ENCODE data around the gene TRPV6. TPM values are rescaled to one million over a fixed set of nuclear protein-coding genes. Genes with fewer than 3 reads are reported as not detected.

TRPV6 gene
- total RNA-seq, 1 experiment from 2014 or later: 4.0 TPM

GRCh38 chr7:142873281-142873784, 12.2 kb downstream of the TRPV6 start:
- Histone ChIP-seq H3K4me3 (ENCODE audit: low read depth, low read length) (no peak overlapping the region), H3K36me3 (ENCODE audit: control insufficient read depth, insufficient read depth, low read length) (no peaks in the 10 kb centered on the region), H3K9me3 (no peaks in the 10 kb centered on the region), H3K4me1 (no peaks in the 10 kb centered on the region), H3K27me3 (replicated peaks; ENCODE audit: control insufficient read depth, insufficient read depth, low read length) (no peaks in the 10 kb centered on the region)
- no peak overlapping the region for H3K27ac Mint-ChIP-seq (ENCODE audit: unreplicated experiment)
- no peaks in the 10 kb centered on the region for H3K4me1 Mint-ChIP-seq (ENCODE audit: low read depth, unreplicated experiment)
- H3K9me3 Mint-ChIP-seq (ENCODE audit: unreplicated experiment): no peaks in the 10 kb centered on the region
- ChIA-PET CTCF (interaction anchor here (0.7 to 3.1 kb wide), 11 partner anchors 12 to 342 kb away, joined by 3 to 19 read pairs (median 3); partner anchors contain the start of genes EPHB6 and TRPV6), POLR2A (no interaction called here)
- DNase-seq: peak; percentile 44 to 60
- BruUV-seq (replicated peaks): no TSS peak
- H3K36me3 Mint-ChIP-seq (ENCODE audit: insufficient read depth, unreplicated experiment): no peaks in the 10 kb centered on the region
- H3K4me3 Mint-ChIP-seq (ENCODE audit: unreplicated experiment): no peak overlapping the region
- TF ChIP-seq CTCF (IDR thresholded peaks at IDR 0.05; ENCODE audit: insufficient read depth in 1 of 2, low read depth in 1 of 2, low read length in 1 of 2, severe bottlenecking in 1 of 2, unreplicated experiment in 1 of 2): peak; percentile 59 to 64
- H3K27me3 Mint-ChIP-seq (ENCODE audit: insufficient read depth, unreplicated experiment): no peaks in the 10 kb centered on the region
- intact Hi-C loops (cut with micrococcal nuclease; ENCODE audit: unreplicated experiment): loop anchor here (1.0 kb wide), 1 partner anchor 129 kb away; no protein-coding TSS in a partner anchor

- H3K4me3 Mint-ChIP-seq (ENCODE audit: unreplicated experiment): no peak overlapping the region
- Histone ChIP-seq H3K4me1 (no peaks in the 10 kb centered on the region), H3K36me3 (ENCODE audit: control insufficient read depth, insufficient read depth, low read length) (no peaks in the 10 kb centered on the region), H3K27me3 (replicated peaks; ENCODE audit: control insufficient read depth, insufficient read depth, low read length) (no peaks in the 10 kb centered on the region), H3K9me3 (no peaks in the 10 kb centered on the region), H3K4me3 (ENCODE audit: low read depth, low read length) (no peak overlapping the region)
- ChIA-PET POLR2A (no interaction called here), CTCF (interaction anchor here (0.9 to 2.1 kb wide), 3 partner anchors 9 to 89 kb away, joined by 3 to 19 read pairs (median 4); partner anchors contain the start of gene EPHB6)
- H3K9me3 Mint-ChIP-seq (ENCODE audit: unreplicated experiment): no peaks in the 10 kb centered on the region
- no TSS peak for BruUV-seq (replicated peaks)
- H3K4me1 Mint-ChIP-seq (ENCODE audit: low read depth, unreplicated experiment): no peaks in the 10 kb centered on the region
- H3K27ac Mint-ChIP-seq (ENCODE audit: unreplicated experiment): no peak overlapping the region
- DNase-seq: peak in 1 of 2 experiments; percentile 26
- no peaks in the 10 kb centered on the region for H3K27me3 Mint-ChIP-seq (ENCODE audit: insufficient read depth, unreplicated experiment)
- intact Hi-C loops (cut with micrococcal nuclease; ENCODE audit: unreplicated experiment): no loop called here
- H3K36me3 Mint-ChIP-seq (ENCODE audit: insufficient read depth, unreplicated experiment): no peaks in the 10 kb centered on the region
- no peak for TF ChIP-seq CTCF (IDR thresholded peaks at IDR 0.05; ENCODE audit: insufficient read depth in 1 of 2, low read depth in 1 of 2, low read length in 1 of 2, severe bottlenecking in 1 of 2, unreplicated experiment in 1 of 2)
Observed at GRCh38 chr7:142872106-142872675, 13.4 kb downstream of the TRPV6 start.

- intact Hi-C loops (cut with micrococcal nuclease; ENCODE audit: unreplicated experiment): no loop called here
- CTCF ChIA-PET: interaction anchor here (0.6 to 2.1 kb wide), 3 partner anchors 89 to 360 kb away, joined by 3 to 19 read pairs (median 3); no protein-coding TSS in a partner anchor
Observed at GRCh38 chr7:142871260-142872105, 14.1 kb downstream of the TRPV6 start.

More at GRCh38 chr7:142871260-142872105, 14.1 kb downstream of the TRPV6 start:
- H3K9me3 Mint-ChIP-seq (ENCODE audit: unreplicated experiment): no peaks in the 10 kb centered on the region
- no peak overlapping the region for H3K4me3 Mint-ChIP-seq (ENCODE audit: unreplicated experiment)
- H3K27me3 ChIP-seq (replicated peaks; ENCODE audit: control insufficient read depth, insufficient read depth, low read length): no peaks in the 10 kb centered on the region
- H3K4me3 ChIP-seq (ENCODE audit: low read depth, low read length): no peak overlapping the region
- no peaks in the 10 kb centered on the region for H3K4me1 ChIP-seq
- POLR2A ChIA-PET: no interaction called here
- no peaks in the 10 kb centered on the region for H3K27me3 Mint-ChIP-seq (ENCODE audit: insufficient read depth, unreplicated experiment)
- H3K36me3 ChIP-seq (ENCODE audit: control insufficient read depth, insufficient read depth, low read length): no peaks in the 10 kb centered on the region
- H3K9me3 ChIP-seq: no peaks in the 10 kb centered on the region
- peak in 1 of 2 experiments; percentile 26 for DNase-seq
- no peak overlapping the region for H3K27ac Mint-ChIP-seq (ENCODE audit: unreplicated experiment)
- no peaks in the 10 kb centered on the region for H3K4me1 Mint-ChIP-seq (ENCODE audit: low read depth, unreplicated experiment)
- no peak for TF ChIP-seq CTCF (IDR thresholded peaks at IDR 0.05; ENCODE audit: insufficient read depth in 1 of 2, low read depth in 1 of 2, low read length in 1 of 2, severe bottlenecking in 1 of 2, unreplicated experiment in 1 of 2)
- BruUV-seq (replicated peaks): no TSS peak
- H3K36me3 Mint-ChIP-seq (ENCODE audit: insufficient read depth, unreplicated experiment): no peaks in the 10 kb centered on the region

Measured in Caco-2 (cell line).